ENCODE results near the gene AASDH.

Gene AASDH, protein sequence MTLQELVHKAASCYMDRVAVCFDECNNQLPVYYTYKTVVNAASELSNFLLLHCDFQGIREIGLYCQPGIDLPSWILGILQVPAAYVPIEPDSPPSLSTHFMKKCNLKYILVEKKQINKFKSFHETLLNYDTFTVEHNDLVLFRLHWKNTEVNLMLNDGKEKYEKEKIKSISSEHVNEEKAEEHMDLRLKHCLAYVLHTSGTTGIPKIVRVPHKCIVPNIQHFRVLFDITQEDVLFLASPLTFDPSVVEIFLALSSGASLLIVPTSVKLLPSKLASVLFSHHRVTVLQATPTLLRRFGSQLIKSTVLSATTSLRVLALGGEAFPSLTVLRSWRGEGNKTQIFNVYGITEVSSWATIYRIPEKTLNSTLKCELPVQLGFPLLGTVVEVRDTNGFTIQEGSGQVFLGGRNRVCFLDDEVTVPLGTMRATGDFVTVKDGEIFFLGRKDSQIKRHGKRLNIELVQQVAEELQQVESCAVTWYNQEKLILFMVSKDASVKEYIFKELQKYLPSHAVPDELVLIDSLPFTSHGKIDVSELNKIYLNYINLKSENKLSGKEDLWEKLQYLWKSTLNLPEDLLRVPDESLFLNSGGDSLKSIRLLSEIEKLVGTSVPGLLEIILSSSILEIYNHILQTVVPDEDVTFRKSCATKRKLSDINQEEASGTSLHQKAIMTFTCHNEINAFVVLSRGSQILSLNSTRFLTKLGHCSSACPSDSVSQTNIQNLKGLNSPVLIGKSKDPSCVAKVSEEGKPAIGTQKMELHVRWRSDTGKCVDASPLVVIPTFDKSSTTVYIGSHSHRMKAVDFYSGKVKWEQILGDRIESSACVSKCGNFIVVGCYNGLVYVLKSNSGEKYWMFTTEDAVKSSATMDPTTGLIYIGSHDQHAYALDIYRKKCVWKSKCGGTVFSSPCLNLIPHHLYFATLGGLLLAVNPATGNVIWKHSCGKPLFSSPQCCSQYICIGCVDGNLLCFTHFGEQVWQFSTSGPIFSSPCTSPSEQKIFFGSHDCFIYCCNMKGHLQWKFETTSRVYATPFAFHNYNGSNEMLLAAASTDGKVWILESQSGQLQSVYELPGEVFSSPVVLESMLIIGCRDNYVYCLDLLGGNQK

GRCh38 chr4:56387023-56388001 is at the start of gene AASDH:
Gene AASDH, minus strand, starts transcription at chr4:56387491. Its CDS starts 3,192 bp downstream, at chr4:56384299.
- peak; percentile 97 to 98 for DNase-seq

- DNase-seq: peak; percentile 98 to 99
These were observed 48.0 kb upstream of the AASDH start, which contains the start of gene PPAT for GRCh38 chr4:56435140-56435926. Gene PPAT, minus strand, starts transcription at chr4:56435615. Its CDS starts 138 bp downstream, at chr4:56435477.

GRCh38 chr4:56434599-56435139 is 47.4 kb upstream of the AASDH start:
- DNase-seq: peak; percentile 84 to 90

- DNase-seq: no peak
These were observed 46.0 kb upstream of the AASDH start for GRCh38 chr4:56433280-56433679.

DNA sequence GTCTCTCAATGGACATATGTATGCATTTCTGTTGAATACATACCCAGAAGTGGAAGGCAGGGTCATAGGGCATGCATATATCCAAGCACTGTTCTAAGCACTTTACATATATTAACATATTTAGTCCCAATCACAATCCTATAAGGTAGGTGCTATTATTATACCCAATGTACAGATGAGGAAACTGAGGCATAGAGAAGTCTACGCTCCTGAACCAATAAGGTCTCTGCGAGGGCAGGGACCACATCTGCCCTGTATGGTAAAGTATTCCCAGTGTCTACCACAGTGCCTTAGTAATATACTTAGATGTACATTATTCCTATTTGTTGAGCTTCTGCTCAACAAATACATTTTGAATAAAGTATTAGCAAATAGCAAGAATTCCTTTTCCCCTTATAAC is 42.9 kb upstream of the AASDH start:
- no peak for DNase-seq

GRCh38 chr4:56427179-56427578 is 39.9 kb upstream of the AASDH start:
- DNase-seq: no peak

DNA sequence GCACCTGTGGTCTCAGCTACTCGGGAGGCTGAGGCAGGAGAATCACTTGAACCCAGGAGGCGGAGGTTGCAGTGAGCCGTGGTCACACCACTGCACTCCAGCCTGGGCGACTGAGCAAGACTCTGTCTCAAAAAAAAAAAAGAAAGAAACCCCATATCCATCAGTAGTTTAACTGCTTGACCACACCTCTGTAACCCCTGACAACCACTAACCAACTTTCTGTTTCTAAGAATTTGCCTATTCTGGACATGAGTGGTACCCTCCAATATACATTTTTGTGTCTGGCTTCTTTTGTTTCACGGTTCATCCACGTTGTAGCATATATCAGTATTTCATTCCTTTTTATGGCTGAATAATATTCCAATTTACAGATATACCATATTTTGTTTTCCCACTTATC is 39.0 kb upstream of the AASDH start:
- DNase-seq: no peak

- DNase-seq: no peak
These were observed 38.2 kb upstream of the AASDH start for GRCh38 chr4:56425518-56425917.

GRCh38 chr4:56424697-56425514 is 37.6 kb upstream of the AASDH start:
- peak; percentile 17 to 29 for DNase-seq

DNA sequence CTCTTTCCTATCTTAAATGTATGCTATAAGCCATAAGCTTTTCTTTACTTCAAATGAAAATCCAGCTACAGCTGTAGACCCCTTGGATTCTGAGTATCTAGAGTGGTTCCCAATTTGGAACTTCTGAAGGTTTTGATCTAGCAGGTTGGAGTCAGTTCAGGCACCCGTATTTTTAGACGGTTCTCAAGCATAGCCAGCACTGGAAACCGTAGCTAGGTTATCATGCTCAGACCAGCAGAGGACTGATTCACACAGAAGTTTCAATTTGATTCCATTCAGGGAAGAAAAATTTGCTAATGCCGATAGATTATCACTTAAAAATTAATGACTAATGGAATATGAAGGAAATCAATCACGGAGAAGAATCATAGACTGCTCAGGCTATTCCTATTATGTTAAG is 36.9 kb upstream of the AASDH start:
- DNase-seq: no peak

DNA sequence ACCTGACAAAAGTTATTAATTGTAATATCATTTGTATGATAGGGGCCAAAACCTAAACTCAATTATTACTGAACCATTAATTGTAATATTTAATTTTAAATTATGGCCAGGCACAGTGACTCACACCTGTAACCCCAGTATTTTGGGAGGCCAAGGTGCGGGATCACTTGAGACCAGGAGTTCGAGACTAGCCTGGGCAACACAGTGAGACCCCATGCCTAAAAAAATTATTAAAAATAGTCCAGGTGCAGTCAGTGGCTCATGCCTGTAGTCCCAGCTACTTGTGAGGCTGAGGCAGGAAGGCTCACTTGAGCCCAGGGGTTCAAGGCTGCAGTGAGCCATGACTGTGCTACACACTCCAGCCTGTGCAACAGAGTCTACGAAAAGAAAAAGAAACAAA is 30.1 kb upstream of the AASDH start:
- no peak for DNase-seq

GRCh38 chr4:56416349-56416748 is 29.1 kb upstream of the AASDH start:
- DNase-seq: no peak

GRCh38 chr4:56414135-56414670 is 26.9 kb upstream of the AASDH start:
- DNase-seq: no peak

GRCh38 chr4:56410247-56411062 is 23.2 kb upstream of the AASDH start:
- peak; percentile 34 to 39 for DNase-seq

DNA sequence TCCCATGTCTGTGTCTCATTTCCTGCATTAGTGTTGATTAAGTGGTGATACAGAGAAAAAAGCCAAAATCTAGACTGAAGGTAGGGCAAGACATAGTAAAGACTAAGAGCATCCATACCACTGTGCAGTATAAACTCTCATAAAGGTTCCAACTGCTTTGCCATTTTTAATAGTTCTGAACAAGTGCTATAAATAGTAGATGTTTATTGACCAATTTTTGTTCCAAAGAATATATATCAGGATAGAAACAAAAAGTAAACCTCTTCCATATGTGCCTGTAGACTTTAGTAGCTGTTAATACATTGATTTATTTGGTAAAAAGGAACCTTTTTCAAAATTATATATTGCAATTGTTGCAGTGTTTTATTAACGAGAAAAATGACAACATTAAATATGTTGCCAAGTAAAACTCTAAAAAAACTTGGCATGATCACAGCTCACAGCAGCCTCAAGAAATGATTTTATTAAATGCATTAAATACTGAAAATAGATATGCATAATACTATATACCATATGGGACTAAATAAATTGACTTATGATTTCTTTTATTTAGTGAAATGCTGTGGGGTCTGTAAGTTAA is 22.3 kb upstream of the AASDH start:
- no peak for DNase-seq

DNA sequence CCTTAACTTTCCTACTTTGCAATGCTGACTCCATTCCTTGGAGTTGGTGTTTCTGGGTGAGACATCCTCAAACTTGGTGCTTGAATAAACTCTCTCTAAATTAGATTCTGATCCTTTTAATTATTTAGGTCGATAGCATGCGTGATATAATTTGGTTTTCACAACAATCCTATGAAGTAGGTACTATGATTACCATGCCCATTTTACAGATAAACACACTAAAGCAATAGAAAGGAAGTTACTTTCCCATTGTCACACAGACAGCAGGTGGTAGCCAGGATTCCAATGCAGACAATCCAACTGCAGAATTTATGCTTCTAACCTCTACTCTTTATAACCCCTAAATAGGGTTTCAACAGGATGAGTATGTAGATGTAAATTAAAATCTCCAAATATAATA is 21.7 kb upstream of the AASDH start:
- DNase-seq: no peak

- no peak for DNase-seq
These were observed 18.9 kb upstream of the AASDH start for GRCh38 chr4:56406151-56406550.

GRCh38 chr4:56405016-56405415 is 17.7 kb upstream of the AASDH start:
- DNase-seq: no peak

Measured in SHP77 (cell line).